Measurements from ENCODE around the gene EEIG1. TPM values are rescaled to one million over a fixed set of nuclear protein-coding genes. Genes with fewer than 3 reads are reported as not detected.
A peak's percentile ranks its signal among the peaks of the same experiment; 100 is the strongest.

EEIG1 gene
- total and polyA plus RNA-seq, 9 of the 15 experiments (the other 6 are each of a cell fraction or from before 2014, with no cell fraction given), result 0.17 to 16.7 (median 3.6) TPM

DNA sequence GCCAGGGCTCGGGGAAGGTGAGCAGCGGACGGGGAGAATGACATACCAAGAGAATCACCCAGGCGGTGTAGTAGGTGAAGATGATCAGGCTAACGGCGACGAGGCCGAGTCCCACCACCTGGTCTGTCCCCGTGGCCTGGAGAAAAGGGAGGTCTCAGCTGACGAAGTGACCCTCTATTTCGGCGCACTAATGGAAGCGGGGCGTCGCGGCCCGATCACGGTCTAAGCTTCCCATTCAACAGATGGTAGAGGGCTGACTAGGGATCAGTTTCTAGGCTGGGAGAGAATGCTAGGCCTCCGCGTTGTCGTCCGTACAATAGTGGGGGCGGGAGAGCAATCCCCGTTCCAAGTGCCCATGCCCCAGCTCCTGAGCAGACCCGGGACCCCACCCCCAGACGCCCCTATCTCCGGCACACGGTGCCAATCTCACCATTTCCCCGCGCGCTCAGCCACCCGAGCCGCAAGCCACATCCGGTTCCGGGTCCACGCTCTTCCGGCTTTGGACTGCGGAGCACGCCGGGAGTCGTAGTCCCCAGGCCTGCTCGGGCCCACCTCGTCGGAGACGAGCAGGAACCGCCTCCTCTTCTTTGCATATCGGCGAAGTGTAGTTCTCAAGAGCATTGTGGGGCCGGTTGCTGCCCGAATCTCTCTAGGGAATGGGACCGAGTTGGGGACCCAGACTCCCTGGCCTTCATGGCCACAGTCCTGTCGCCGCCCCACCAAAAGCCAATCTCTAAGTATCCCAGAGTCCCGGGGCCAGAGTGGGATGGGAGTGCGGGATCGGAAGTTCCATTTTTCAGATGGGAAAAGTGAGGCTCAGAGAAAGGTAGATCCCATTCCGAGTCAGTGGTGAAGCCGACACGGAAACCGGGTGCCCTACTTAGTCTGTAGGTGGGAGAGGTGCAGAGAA lies 43.1 kb downstream of the EEIG1 start, which contains the start of gene DPM2 (continued):
- TF ChIP-seq XRCC4 (IDR thresholded peaks at IDR 0.05; ENCODE audit: extremely low read depth, insufficient read depth, insufficient read length) (no peak), MTA1 (IDR thresholded peaks at IDR 0.05; ENCODE audit: borderline replicate concordance) (0 out of 2 replicates have a peak, but pooled peaks have one; percentile 20), FOSL1 (tag; conservative IDR thresholded peaks at IDR 0.05) (no peak), PTRF (tag; IDR thresholded peaks at IDR 0.05) (no peak), ZNF311 (CRISPR knock-in tag; IDR thresholded peaks at IDR 0.05) (no peak), TEAD1 (CRISPR knock-in tag; IDR thresholded peaks at IDR 0.05) (peak; percentile 6 to 51; a peak in 1 of 4 replicates), JUN (IDR thresholded peaks at IDR 0.05; ENCODE audit: borderline replicate concordance, low read depth, low read length) (no peak), JUN (CRISPR knock-in tag; IDR thresholded peaks at IDR 0.05; ENCODE audit: borderline replicate concordance) (0 out of 2 replicates have a peak, but pooled peaks have one; percentile 27), ZNF778 (CRISPR knock-in tag; IDR thresholded peaks at IDR 0.05) (no peak), TEAD2 (tag; IDR thresholded peaks at IDR 0.05) (no peak), GTF2F1 (IDR thresholded peaks at IDR 0.05; ENCODE audit: low read depth, low read length) (no peak), ZNF212 (CRISPR knock-in tag; IDR thresholded peaks at IDR 0.05) (no peak), ZNF780A (CRISPR knock-in tag; IDR thresholded peaks at IDR 0.05) (no peak), ZNF57 (CRISPR knock-in tag; IDR thresholded peaks at IDR 0.05) (no peak), BRCA1 (IDR thresholded peaks at IDR 0.05) (no peak), BRCA1 (CRISPR knock-in tag; IDR thresholded peaks at IDR 0.05) (peak; percentile 69; the same call in 1 of the 2 replicates), MBD2 (IDR thresholded peaks at IDR 0.05; ENCODE audit: borderline replicate concordance, low read depth) (peak; percentile 76), DACH1 (IDR thresholded peaks at IDR 0.05; ENCODE audit: partially characterized antibody) (no peak), ZNF408 (CRISPR knock-in tag; IDR thresholded peaks at IDR 0.05; ENCODE audit: low read depth) (no peak), PTTG1 (tag; IDR thresholded peaks at IDR 0.05; ENCODE audit: low read depth) (no peak), TOE1 (IDR thresholded peaks at IDR 0.05; ENCODE audit: borderline replicate concordance) (no peak), TOE1 (CRISPR knock-in tag; IDR thresholded peaks at IDR 0.05; ENCODE audit: borderline replicate concordance, low read depth) (no peak), ZNF584 (CRISPR knock-in tag; IDR thresholded peaks at IDR 0.05; ENCODE audit: low read depth) (no peak)
- TF ChIP-seq, protein P1, sequence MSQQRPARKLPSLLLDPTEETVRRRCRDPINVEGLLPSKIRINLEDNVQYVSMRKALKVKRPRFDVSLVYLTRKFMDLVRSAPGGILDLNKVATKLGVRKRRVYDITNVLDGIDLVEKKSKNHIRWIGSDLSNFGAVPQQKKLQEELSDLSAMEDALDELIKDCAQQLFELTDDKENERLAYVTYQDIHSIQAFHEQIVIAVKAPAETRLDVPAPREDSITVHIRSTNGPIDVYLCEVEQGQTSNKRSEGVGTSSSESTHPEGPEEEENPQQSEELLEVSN (IDR thresholded peaks at IDR 0.05; ENCODE audit: borderline replicate concordance in 1 of 2, extremely low read depth in 1 of 2, insufficient read depth in 1 of 2, insufficient read length in 1 of 2, low read depth in 1 of 2, low read length in 1 of 2, poor library complexity in 1 of 2, severe bottlenecking in 1 of 2), result peak; percentile 80 to 85
- TF ChIP-seq, protein P2, sequence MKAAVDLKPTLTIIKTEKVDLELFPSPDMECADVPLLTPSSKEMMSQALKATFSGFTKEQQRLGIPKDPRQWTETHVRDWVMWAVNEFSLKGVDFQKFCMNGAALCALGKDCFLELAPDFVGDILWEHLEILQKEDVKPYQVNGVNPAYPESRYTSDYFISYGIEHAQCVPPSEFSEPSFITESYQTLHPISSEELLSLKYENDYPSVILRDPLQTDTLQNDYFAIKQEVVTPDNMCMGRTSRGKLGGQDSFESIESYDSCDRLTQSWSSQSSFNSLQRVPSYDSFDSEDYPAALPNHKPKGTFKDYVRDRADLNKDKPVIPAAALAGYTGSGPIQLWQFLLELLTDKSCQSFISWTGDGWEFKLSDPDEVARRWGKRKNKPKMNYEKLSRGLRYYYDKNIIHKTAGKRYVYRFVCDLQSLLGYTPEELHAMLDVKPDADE (conservative IDR thresholded peaks at IDR 0.05; ENCODE audit: control insufficient read depth, low read depth, low read length), result peak; percentile 96
- TF ChIP-seq, protein P3, sequence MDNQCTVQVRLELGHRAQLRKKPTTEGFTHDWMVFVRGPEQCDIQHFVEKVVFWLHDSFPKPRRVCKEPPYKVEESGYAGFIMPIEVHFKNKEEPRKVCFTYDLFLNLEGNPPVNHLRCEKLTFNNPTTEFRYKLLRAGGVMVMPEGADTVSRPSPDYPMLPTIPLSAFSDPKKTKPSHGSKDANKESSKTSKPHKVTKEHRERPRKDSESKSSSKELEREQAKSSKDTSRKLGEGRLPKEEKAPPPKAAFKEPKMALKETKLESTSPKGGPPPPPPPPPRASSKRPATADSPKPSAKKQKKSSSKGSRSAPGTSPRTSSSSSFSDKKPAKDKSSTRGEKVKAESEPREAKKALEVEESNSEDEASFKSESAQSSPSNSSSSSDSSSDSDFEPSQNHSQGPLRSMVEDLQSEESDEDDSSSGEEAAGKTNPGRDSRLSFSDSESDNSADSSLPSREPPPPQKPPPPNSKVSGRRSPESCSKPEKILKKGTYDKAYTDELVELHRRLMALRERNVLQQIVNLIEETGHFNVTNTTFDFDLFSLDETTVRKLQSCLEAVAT (IDR thresholded peaks at IDR 0.05), result no peak

Measured in K562 (cell line).